KOPT-K1 (cell line): ENCODE data around the gene ASB2.

Source experiments
- H3K27ac ChIP-seq: fragments of 200-600 bp; sonication (generic); 2 replicates; pipeline ENCODE4 v1.5.1; 2016; ENCODE audit warnings: antibody characterized with exemption, mild to moderate bottlenecking, low read depth, low read length; ENCODE audit not compliant: poor library complexity, severe bottlenecking
- H3K36me3 ChIP-seq: fragments of 200-600 bp; sonication (generic); 2 replicates; pipeline ENCODE4 v1.5.1; 2017; ENCODE audit warnings: antibody characterized with exemption, mild to moderate bottlenecking, low read length, moderate library complexity; ENCODE audit not compliant: insufficient read depth
- H3K9me3 ChIP-seq: fragments of 200-600 bp; sonication (generic); 2 replicates; pipeline ENCODE4 v1.5.1; 2017; ENCODE audit warnings: antibody characterized with exemption, low read length, mild to moderate bottlenecking; ENCODE audit not compliant: insufficient read depth, poor library complexity, severe bottlenecking

The ASB2 gene

DNA sequence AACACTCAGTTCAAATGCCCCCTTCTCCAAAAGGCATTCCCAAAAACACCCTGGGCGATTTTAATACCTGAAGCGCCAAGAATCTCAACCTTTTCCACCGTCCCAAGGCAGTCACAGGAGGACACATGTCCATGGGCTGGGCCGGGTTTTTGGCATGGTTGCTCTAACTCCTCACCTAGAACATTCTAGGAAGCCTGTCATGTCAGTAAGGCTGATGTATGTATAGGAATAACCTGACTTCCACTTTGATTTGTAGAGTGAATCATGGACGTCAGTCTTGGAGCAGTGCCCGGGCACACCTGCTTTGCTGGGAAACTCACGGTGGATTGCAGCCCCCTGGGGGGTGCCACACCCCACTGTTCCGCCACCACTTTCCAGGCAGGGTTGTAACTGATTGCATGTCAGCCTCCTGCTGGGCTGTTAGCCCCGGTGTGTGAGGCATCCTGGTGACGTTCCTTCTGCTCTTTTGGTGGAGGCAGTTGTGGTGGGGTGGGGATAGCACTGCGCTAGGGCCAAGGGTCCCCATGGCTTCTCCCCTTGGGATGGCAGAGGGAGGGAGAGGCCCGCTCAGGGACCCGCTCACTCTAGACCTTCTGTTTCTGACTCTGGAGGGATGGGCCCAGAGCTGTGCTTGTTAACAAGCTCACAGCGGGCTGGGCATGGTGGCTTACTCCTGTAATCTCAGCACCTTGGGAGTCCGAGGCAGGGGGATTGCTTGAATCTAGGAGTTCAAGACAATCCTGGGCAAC lies 84.4 kb downstream of the ASB2 start:
- H3K27ac ChIP-seq: no peak overlapping the region
- no peaks in the 10 kb centered on the region for H3K9me3 ChIP-seq
- H3K36me3 ChIP-seq: no peaks in the 10 kb centered on the region

- Histone ChIP-seq H3K9me3 (no peaks in the 10 kb centered on the region), H3K27ac (no peak overlapping the region), H3K36me3 (no peaks in the 10 kb centered on the region)
Measured at GRCh38 chr14:93889739-93890483, 86.5 kb downstream of the ASB2 start.

DNA sequence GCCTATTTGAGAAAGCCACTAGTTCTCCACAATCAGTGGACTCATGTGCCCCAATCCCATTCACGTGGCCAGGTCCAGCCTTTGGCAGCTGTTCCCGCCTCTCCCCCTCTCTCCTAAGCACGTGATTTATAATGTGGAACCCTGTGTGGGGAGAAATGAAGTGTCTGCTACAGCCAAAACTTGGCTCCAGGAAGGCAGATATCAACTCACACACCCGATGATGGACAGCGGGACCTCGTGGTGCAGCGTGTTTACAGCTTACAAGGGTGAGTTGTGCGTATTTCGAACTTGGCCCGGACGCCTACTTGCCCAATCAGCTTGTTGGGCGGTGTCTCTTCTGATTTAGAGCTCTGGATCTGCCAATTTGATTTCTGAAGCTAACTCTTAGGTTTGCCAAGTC lies 87.4 kb downstream of the ASB2 start:
- no peaks in the 10 kb centered on the region for H3K9me3 ChIP-seq
- H3K27ac ChIP-seq: no peak overlapping the region
- no peaks in the 10 kb centered on the region for H3K36me3 ChIP-seq

DNA sequence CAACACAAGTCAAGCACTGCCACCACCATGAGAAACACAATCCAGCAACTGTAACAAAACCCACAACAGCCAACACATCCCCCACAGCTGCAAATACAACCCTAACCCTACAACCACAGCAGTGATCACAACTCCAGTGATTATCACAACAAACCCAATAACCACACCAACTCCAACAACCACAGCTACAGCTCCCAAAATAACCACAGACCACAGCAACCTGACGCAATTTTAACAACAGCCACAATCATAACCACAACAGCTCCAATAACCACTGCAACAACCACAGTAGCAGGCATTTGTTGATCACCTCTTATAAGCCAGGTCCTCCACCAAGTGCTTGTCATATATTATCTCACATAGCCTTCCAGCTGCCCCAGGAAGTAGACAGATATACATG lies 91.4 kb downstream of the ASB2 start:
- H3K9me3 ChIP-seq: no peaks in the 10 kb centered on the region
- no peaks in the 10 kb centered on the region for H3K36me3 ChIP-seq
- no peak overlapping the region for H3K27ac ChIP-seq
